HG02885 (cell line): ENCODE measurements around the gene TMEM44.

Source experiments
- ATAC-seq: cut with Tn5 transposase; IDR thresholded peaks from one replicate; pipeline ENCODE4 v1.9.1; 2021; ENCODE audit warnings: mild to moderate bottlenecking; ENCODE audit not compliant: unreplicated experiment, poor library complexity

TMEM44 gene

DNA sequence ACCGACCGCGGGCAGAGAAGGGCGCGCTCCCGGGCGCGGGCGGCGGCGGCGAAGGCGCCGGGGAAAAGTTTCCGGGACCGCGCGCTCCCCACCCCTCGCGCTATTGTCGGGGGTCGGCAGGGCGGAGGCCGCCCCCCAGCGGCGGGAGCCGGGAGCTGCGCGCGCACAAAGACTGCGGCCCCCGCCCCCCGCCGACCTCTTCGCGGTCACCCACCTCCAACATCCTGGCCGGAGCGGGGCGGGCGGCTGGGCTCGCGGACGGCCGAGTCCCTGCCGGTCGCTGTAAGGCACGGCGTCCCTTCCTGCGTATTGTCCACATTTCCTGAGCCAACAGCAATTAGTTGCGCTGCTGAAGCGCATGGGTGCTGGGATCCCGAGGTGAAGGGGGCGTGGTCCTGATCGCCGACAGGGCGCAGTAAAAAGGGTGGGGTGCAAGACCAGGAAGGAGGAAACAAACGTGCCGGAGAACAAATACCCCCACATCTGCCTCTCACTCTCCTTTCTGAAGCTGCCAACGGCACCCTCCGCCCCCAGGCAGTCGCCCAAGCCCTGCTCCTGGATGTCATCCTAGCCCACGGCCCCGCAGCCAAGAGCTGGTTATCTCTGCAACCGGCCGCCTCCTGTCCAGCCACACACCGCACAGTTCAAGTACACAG is at the start of gene TMEM44:
TSS of gene TMEM44 (minus strand) at position 71 of the 656 bp plus-strand sequence. CDS start 204 bp downstream, outside the sequence.
- peak; percentile 90 for ATAC-seq

GRCh38 chr3:194682694-194683310 is 49.6 kb upstream of the TMEM44 start:
- ATAC-seq, result peak; percentile 51

- no peak for ATAC-seq
Observed at GRCh38 chr3:194682189-194682693, 49.0 kb upstream of the TMEM44 start.

DNA sequence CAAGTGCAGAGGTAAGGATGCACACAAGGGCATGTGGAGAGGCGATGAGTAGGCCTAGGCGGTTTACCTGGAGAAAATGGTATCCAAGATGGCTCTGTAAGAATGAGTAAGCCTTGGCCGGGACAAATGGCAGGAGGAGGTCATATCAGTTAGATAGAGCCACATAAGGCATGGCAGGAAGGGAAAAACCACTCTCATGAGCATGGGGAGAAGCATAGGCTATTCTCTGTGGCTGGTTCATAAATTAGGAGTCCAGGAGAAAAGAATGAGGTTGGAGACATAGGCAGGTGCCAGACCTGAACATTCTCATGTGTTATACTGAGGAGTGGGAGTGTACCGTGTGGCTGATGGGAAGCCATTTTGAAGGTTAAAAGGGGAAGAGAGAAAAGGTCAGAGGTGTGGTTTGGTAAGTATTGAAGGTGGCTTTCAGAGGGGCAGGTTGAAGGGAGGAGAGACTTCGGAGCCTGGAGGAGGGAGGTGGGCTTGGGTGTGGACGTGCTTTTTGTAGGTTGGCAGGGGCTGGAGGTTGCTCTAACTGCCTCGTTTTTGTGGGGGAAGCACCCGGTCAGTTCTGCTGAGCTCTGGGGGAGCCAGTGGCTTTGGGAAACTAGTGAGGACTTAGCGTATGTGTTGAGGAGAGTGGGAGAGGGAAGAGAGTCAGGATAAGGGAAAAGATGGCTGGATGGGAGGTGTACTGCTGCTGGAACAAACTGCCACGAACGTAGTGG is 47.8 kb upstream of the TMEM44 start:
- ATAC-seq, result no peak

DNA sequence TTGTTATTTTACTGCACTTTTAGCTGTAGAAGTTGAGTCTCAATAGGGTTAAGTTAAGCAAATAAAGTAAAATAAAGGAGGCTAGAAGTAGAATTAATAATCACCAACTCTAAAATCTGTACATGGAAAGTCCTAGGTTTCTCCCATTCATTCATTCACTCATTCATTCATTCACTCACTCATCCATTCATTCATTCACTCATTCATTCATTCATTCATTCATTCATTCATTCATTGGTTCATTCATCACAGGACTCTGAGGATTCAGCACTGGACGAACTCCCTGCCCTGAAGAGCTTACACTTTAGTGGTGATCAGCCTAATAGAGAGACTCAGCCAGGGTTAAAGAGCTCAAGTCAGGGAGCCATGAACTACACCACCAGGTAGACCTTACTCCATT is 43.3 kb upstream of the TMEM44 start:
- ATAC-seq, result no peak

GRCh38 chr3:194675680-194676079 is 42.5 kb upstream of the TMEM44 start:
- ATAC-seq, result no peak

DNA sequence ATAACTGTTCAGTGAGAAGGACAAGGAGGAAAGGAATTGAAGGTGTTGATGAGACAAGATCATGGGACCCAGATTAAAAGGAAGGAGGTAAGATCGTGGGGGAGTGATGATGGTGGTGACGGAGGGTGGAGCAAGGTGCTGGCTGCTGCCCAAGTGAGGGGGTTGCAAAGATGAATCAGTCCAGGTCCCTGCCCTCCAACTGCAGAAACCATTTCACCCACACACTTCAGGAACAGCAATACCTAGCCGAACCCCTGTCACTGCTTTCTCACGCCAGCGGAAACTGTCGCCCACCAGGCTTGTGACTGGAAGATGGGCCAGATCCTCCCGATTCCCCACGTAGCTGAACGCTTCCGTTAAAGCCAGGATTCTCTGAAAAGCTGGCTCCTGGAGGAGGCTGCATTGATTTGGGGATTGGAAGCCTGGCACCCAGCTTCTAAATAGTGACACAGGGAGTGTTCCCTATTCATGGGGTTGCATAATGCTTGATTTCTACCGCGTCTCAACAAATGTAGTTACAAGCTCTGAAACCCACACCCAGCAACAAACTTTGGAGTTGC is 41.9 kb upstream of the TMEM44 start:
- no peak for ATAC-seq

- no peak for ATAC-seq
Observed at GRCh38 chr3:194673761-194674160, 40.5 kb upstream of the TMEM44 start.

- no peak for ATAC-seq
Observed at GRCh38 chr3:194672876-194673275, 39.7 kb upstream of the TMEM44 start.

DNA sequence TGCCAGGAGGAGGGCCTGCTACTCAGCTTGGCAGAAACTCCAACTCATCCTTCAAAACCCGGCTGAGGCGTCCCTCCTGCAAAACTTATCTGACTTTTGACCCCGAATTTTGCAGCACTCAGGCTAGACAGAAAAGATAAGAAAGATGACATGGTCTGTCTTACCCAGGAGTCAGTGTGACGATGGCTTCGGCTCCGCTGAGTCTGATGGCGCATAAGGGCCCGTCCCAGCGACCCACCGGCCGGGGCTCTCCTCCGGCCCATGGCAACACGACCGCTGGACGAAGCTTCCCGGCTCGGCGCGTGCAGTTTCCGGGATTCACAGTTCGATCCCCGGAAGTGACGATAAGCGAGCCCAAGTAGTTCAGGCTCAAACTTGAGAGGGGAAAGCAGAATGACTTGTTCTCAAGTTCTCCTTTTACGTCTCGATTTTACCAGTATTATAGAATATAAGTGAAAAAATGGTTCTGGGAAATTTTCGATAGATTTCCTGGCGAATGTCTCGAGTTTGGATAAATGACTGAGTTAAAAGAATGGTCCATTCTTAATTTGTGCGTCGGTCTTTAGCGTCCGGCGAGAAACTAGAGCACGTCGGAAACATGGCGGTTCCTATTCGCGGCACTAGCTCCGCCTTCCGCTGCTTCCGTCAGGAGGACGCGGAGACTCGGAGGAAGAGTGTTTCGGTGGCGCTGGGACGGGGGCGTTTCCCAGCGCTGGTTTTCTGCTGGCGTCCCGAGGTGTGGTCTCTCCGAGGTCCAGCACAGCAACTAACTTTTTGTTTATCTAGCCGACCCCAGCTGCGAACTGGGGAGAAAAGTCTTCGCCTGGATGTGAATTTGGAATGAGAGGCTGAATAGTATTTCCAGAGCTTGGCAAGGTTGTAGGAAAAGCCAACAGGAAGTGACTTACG is 38.9 kb upstream of the TMEM44 start, which contains the start of gene LSG1:
TSS of gene LSG1 (minus strand) at position 292 of the 909 bp plus-strand sequence. CDS start at position 263, 29 bp downstream.
- ATAC-seq, result peak; percentile 83

- no peak for ATAC-seq
Observed at GRCh38 chr3:194671511-194671899, 38.3 kb upstream of the TMEM44 start.

- no peak for ATAC-seq
Observed at GRCh38 chr3:194667363-194667762, 34.1 kb upstream of the TMEM44 start.

DNA sequence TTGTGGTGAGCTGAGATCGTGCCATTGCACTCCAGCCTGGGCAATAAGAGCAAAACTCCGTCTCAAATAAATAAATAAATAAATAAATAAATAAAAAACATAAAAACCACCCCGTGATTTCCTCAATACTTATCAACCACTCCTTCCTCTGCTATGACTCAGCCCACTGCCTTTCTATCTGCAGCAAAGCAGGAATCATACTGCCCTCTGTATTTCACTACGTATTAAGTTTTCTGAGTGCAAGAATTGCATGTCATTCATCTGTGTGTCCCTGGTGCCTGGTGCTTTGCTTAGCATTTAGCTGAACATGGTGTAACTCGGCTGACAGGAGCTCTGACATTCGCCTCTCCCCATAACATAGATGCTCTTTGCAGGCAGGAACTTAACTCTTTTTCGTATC is 31.6 kb upstream of the TMEM44 start:
- ATAC-seq, result no peak

DNA sequence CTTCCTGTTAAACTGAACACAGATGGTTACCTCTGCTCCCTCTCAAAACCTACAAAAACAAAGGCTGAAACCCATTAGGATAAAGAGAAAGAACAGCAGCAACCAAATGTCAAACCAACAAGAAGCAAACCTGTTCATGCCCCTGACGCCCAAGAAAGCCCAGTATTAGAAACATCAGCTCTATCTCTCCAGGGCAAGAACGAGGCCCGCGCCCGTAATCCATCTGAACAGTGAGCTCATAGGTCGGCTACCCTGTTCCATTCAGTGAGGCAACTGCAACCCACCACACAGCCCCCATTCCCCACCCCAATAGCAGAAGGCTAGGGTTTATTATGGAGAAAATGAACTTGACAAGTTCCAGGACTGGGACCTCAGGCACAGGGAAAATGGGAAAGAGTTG is 28.7 kb upstream of the TMEM44 start:
- no peak for ATAC-seq

DNA sequence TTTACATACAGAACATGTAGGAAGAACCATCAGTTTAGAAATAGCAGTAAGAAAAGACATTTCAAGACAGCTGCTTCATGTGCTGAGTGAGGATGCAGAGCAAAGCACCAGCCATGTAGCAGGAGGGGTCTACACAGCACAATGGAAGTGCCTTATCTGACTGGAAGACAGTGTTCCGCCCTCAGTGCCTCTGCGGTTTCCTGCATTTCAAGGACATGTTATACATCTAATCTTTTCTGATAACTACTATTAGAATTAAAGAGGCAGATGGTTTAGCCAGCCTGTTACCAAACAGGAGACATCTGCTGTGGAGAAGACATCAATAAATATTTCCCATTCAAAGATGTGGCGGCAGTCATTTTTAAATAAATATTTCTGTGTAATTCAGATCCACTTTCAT is 28.2 kb upstream of the TMEM44 start:
- no peak for ATAC-seq

DNA sequence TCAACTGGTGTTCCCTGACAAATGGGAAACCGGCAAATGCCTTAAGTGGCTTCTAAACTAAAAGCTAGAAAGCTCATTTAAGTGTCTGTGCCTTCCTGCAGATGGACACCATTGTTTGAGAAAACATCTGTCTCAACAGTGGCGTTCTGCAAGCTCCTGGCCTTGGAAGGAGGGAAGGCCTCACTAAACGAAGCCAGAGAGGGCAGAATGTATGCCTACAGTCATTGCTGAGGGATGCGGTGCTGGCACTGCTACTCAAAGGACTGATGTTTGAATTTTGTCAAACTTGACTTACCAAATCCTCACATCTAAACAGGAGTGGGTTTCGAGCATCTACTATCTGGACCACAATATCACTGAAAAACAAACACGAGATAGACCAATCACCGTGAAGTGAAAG is 26.6 kb upstream of the TMEM44 start:
- ATAC-seq, result no peak

DNA sequence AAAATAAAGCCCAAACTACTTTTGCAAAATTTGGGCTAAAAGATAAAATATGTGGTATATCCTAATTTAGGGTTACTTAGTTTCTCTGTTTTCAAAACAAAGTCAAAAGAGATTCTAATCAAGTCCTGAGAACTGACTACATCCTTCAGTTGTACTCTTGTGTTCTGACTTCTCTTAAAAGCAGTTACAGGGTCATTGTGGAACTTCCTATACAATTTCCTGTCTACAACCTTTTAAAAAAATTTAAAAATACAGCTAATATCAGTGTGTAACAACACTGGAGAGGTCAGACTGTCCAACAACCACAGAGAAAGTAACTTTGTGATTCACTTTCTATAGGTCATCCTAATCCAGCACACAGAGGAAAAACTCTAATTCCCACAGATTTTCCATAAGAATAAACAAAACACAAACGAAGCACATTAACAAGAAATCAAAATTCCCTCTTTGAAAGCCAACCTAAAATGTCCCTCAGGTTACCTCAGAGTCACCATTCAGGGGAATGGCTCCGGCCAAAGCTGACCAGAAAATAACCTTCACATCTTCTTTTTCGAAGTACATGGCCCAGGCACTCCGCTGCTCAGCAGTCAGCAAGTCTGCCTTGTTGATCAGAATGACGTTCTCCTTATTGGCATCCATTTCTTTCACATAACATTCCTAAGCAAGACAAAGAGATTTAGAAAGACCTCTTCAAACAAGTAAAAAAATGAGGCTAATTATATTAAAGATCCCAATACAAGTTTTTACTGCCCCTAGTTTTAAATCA is 25.4 kb upstream of the TMEM44 start:
- ATAC-seq, result no peak

DNA sequence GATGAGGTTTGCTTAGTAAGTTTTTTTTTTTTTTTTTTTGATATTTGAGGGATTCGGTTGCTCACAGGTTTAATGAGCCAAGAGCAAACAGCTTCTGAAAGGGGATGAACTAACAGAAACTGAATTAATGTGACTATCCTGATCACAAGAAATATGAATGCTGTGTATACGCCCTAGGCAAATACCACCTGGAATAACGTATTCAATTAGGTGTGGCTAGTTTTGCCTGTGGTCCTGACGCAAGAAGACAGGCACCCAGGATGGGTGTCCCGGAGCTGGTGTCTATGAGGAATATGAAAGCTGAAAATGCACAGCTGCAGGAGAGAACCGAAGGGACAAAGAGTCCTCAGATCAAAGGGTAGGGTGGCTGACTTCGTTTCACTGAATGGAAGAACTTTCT is 24.2 kb upstream of the TMEM44 start:
- no peak for ATAC-seq

GRCh38 chr3:194654443-194654842 is 21.2 kb upstream of the TMEM44 start:
- ATAC-seq, result peak; percentile 50
